ENCODE results near the gene TMPRSS11A.

TMPRSS11A gene

DNA sequence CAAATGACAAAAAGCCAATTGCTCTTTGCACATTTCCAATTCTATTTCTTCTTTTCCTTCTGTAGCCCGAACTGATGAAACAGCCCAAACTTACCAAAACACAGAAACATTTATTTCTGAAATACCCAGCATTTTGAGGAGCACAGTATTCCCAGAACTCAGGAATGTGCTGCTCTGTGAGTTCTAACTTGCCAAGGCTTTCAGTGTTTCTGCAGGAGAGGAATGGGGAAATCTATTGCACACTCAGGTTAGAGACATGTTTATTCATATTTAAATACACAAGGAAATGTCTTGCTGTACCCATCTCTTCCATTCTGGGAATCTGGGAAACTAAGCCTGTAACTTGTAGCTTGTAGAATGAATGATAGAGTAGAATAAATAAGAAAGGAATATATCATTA lies 90.2 kb downstream of the TMPRSS11A start:
- TF ChIP-seq, protein P1, sequence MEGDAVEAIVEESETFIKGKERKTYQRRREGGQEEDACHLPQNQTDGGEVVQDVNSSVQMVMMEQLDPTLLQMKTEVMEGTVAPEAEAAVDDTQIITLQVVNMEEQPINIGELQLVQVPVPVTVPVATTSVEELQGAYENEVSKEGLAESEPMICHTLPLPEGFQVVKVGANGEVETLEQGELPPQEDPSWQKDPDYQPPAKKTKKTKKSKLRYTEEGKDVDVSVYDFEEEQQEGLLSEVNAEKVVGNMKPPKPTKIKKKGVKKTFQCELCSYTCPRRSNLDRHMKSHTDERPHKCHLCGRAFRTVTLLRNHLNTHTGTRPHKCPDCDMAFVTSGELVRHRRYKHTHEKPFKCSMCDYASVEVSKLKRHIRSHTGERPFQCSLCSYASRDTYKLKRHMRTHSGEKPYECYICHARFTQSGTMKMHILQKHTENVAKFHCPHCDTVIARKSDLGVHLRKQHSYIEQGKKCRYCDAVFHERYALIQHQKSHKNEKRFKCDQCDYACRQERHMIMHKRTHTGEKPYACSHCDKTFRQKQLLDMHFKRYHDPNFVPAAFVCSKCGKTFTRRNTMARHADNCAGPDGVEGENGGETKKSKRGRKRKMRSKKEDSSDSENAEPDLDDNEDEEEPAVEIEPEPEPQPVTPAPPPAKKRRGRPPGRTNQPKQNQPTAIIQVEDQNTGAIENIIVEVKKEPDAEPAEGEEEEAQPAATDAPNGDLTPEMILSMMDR (IDR thresholded peaks at IDR 0.05; ENCODE audit: low read depth, low read length) = no peak
- H3K4me3 ChIP-seq (replicated peaks in 1 of 2; ENCODE audit: low read depth in 2 of 2, low read length in 2 of 2) = no peak overlapping the region
- DNase-seq (ENCODE audit: low read depth in 2 of 2) = no peak

DNA sequence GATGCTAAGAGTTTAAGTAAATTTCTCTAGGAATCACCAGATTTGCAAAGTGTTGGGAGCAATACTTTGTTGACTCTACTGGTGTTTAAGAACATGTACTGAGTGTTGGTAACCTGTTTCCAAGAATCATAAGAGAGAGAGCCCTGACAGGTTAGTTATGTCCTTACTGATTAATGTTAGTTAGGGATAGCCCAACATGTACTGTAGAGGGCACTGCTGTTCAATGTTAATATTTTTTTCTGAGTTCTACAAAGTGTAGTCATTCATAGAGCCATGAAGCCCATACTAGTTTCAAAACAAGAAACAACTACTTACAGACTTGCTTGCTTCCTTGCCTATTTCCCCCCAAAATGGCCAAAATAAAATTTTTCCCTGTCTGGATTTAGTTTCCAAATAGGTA lies 91.4 kb downstream of the TMPRSS11A start:
- TF ChIP-seq, protein P1 (IDR thresholded peaks at IDR 0.05; ENCODE audit: low read depth, low read length) = peak; percentile 61
- DNase-seq (ENCODE audit: low read depth in 2 of 2) = peak; percentile 69 to 76
- no peak overlapping the region for H3K4me3 ChIP-seq (replicated peaks in 1 of 2; ENCODE audit: low read depth in 2 of 2, low read length in 2 of 2)

DNA sequence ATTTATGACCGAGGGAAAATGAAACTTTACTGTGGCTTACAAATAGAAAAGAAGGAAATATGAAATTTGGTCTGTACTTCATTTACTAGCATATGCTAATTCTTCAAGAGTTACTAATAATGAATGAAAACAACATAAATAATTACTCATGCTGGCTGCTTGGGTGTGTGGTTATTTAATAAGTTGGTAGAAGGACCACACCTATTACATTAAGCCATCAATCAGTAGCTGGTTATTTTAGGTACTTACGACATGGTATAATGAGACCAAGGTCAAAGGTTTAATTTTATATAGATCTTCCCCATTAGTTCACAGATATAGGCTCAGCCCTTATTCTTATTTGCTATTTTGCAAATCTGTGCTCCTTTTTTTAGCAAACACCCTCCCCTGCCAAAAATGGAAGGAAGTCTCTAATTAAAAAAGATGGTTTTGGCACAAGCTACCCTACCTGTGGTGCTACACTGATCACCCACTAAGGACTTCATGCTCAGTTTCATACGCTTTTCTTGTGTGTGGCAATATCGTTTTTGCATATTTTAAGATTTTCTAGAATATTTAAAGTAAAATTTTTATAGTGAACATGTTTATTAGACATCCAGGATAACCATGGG lies 93.6 kb downstream of the TMPRSS11A start:
- no peak overlapping the region for H3K4me3 ChIP-seq (replicated peaks in 1 of 2; ENCODE audit: low read depth in 2 of 2, low read length in 2 of 2)
- DNase-seq (ENCODE audit: low read depth in 2 of 2) = no peak
- TF ChIP-seq, protein P1 (IDR thresholded peaks at IDR 0.05; ENCODE audit: low read depth, low read length) = no peak

DNA sequence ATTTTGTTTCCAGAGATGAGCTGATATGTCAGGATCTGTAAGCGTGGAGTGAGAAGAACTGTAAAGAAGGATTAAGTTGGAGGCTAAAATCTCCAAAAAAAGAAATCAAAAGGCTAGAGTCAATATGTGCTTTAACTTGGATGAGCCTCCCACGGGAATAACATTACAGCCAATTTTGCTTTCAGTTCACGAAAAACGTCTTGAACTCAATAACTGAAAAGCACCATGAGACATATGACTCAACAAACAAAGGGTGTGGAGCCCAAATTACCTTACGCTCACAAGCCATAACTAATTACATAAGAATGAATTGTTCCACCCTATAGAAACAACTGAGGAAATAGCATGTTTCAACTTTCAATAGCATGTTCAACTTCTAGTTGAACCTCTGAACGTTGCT lies 101.8 kb downstream of the TMPRSS11A start:
- TF ChIP-seq, protein P1 (IDR thresholded peaks at IDR 0.05; ENCODE audit: low read depth, low read length) = no peak

More for the DNA sequence above, 101.8 kb downstream of the TMPRSS11A start:
- H3K4me3 ChIP-seq (replicated peaks in 1 of 2; ENCODE audit: low read depth in 2 of 2, low read length in 2 of 2) = no peak overlapping the region
- DNase-seq (ENCODE audit: low read depth in 2 of 2) = peak; percentile 3 to 34
